ENCODE results near the gene LBR. TPM values are rescaled to one million over a fixed set of nuclear protein-coding genes. Genes with fewer than 3 reads are reported as not detected.

The LBR gene
- total and polyA plus RNA-seq, 2 of the 4 experiments (the other 2 are of a cell fraction) = 21.3 to 24.9 TPM

DNA sequence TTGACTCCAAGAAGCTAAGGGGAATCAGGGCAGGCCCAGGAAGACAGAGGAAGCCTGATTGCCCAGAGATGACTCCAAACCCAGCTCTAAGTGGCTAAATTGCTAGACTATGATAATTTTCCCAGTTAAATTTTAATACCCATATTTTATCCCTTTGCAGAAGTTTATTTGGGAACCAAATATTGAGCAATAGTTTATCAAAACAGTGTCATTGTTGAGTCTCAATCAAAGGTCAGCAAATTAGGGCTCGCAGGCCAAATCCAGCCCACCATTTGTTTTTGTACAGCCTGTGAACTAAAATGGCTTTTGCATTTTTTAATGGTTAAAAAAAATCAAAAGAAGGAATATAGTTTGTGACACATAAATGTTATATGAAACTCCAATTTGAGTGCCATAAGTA, 47.1 kb downstream of the LBR start:
- no peak overlapping the region for H3K4ac ChIP-seq (ENCODE audit: low read depth, low read length)
- DNase-seq (no peak), ATAC-seq (ENCODE audit: low read depth) (no peak)
- H3K27ac ChIP-seq (ENCODE audit: insufficient read depth, low read length) = no peak overlapping the region
- no peaks in the 10 kb centered on the region for H3K79me1 ChIP-seq (ENCODE audit: low read depth in 1 of 2, low read length in 2 of 2)
- H2BK15ac ChIP-seq (ENCODE audit: low read depth, low read length) = no peak overlapping the region
- in situ Hi-C loops (cut with MboI; ENCODE audit: low sequenced_read_pairs) = no loop called here
- POLR2A ChIA-PET (ENCODE audit: unreplicated experiment) = no interaction called here
- no peak for TF ChIP-seq CHD1 (IDR thresholded peaks at IDR 0.05; ENCODE audit: low read depth, low read length)
- no peak for TF ChIP-seq RAD21 (IDR thresholded peaks at IDR 0.05; ENCODE audit: low read length)
- TF ChIP-seq CEBPB (IDR thresholded peaks at IDR 0.05; ENCODE audit: low read depth, low read length) = 0 out of 2 replicates have a peak, but pooled peaks have one; percentile 20
- no peaks in the 10 kb centered on the region for H3K36me3 ChIP-seq (ENCODE audit: control insufficient read depth, insufficient read depth, low read length)
- no peak overlapping the region for H4K91ac ChIP-seq (ENCODE audit: insufficient read depth, low read depth, low read length)
- no peaks in the 10 kb centered on the region for H3K4me1 ChIP-seq (ENCODE audit: control insufficient read depth, insufficient read depth, low read length)
- H3K4me2 ChIP-seq (ENCODE audit: low read depth, low read length) = no peak overlapping the region
- no peak overlapping the region for H2AFZ ChIP-seq (replicated peaks; ENCODE audit: low read length, poor library complexity)
- no peak overlapping the region for H2BK5ac ChIP-seq (ENCODE audit: low read depth, low read length, poor library complexity, severe bottlenecking)
- H3K18ac ChIP-seq (ENCODE audit: low read depth, low read length) = no peak overlapping the region
- no CpG with 5 or more reads among the region's 1 CpG for WGBS, 2 experiments (ENCODE audit: extremely low coverage in 2 of 2, insufficient read length in 1 of 2)
- no peaks in the 10 kb centered on the region for H3K27me3 ChIP-seq (ENCODE audit: control insufficient read depth, insufficient read depth, low read length)
- no peak overlapping the region for H3K9ac ChIP-seq (ENCODE audit: low read depth, low read length)
- H4K20me1 ChIP-seq (ENCODE audit: insufficient read depth, low read length) = no peaks in the 10 kb centered on the region
- BruUV-seq (replicated peaks) = no TSS peak
- no peak overlapping the region for H3K4me3 ChIP-seq (ENCODE audit: insufficient read depth, low read depth, low read length)
- no peak overlapping the region for H2BK120ac ChIP-seq (ENCODE audit: low read depth, low read length)
- H3K9me3 ChIP-seq (ENCODE audit: control insufficient read depth, insufficient read depth, low read length) = no peaks in the 10 kb centered on the region
- H2AK9ac ChIP-seq (replicated peaks; ENCODE audit: low read depth, low read length, poor library complexity) = no peak overlapping the region
- CTCF ChIA-PET = no interaction called here
- H3K23ac ChIP-seq (ENCODE audit: low read depth, low read length) = no peak overlapping the region
- no peaks in the 10 kb centered on the region for H3K9me1 ChIP-seq (ENCODE audit: insufficient read depth, low read length)
- H3K14ac ChIP-seq (replicated peaks; ENCODE audit: low read depth, low read length) = no peak overlapping the region
- dilution Hi-C loops (cut with HindIII; ENCODE audit: low sequenced_read_pairs, unreplicated experiment) = no loop called here
- no peak overlapping the region for H2BK20ac ChIP-seq (ENCODE audit: low read depth, low read length)
- no peak overlapping the region for H4K5ac ChIP-seq (ENCODE audit: low read depth, low read length)
- no peak overlapping the region for H4K8ac ChIP-seq (ENCODE audit: low read depth in 2 of 2, low read length in 2 of 2)
- H3K56ac ChIP-seq (ENCODE audit: extremely low read depth, insufficient read depth, low read length) = no peak overlapping the region
- H2AK5ac ChIP-seq (ENCODE audit: low read depth, low read length) = no peak overlapping the region
- intact Hi-C loops (cut with micrococcal nuclease) = no loop called here

Measured in IMR-90 (cell line).